ENCODE results near the gene SLC5A11.

The SLC5A11 gene

DNA sequence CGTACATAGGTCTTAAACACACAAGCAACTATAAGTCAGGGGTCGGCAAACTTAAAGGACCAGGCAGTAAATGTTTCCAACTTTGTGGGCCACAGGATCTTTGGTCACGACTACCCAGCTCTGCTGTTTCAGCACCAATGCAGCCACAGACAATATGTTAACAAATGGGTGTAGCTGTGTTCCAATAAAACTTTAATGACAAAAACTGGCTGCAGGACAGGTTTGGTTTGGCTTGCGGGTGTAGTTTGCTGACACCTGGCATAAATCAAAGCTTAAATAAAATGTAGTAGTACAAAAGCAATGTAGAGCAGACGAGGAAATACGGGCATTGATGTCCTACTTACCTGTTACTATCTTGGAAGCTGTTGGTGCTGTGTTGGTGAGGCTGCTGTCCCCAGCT is 84.7 kb downstream of the SLC5A11 start:
- Histone ChIP-seq H3K4ac (ENCODE audit: low read depth in 1 of 2, low read length in 2 of 2) (no peak overlapping the region), H2BK12ac (ENCODE audit: low read length in 2 of 2) (no peak overlapping the region), H4K91ac (ENCODE audit: low read length) (no peak overlapping the region), H2BK120ac (ENCODE audit: low read depth, low read length) (no peak overlapping the region), H3K36me3 (ENCODE audit: control insufficient read depth in 1 of 2, insufficient read depth in 2 of 2, low read depth in 1 of 2, low read length in 2 of 2) (peaks cover 49 to 93% of the 10 kb centered on the region in 2 experiments), H3K18ac (ENCODE audit: low read depth in 1 of 2, low read length in 2 of 2) (no peak overlapping the region), H2AK5ac (ENCODE audit: low read length, severe bottlenecking) (no peak overlapping the region), H3K27me3 (ENCODE audit: control insufficient read depth in 1 of 2, insufficient read depth in 1 of 2, low read length in 2 of 2) (no peaks in the 10 kb centered on the region), H3K4me1 (ENCODE audit: control insufficient read depth, insufficient read depth, low read depth, low read length) (no peaks in the 10 kb centered on the region), H4K8ac (ENCODE audit: low read length) (no peak overlapping the region), H3K4me2 (ENCODE audit: low read length, poor library complexity, severe bottlenecking) (no peak overlapping the region), H2AFZ (ENCODE audit: low read depth, low read length) (no peak overlapping the region), H3K4me3 (ENCODE audit: insufficient read depth in 1 of 2, low read depth in 1 of 2, low read length in 2 of 2) (no peak overlapping the region), H3K27ac (ENCODE audit: low read length, poor library complexity, severe bottlenecking) (no peak overlapping the region), H3K23ac (ENCODE audit: low read length in 2 of 2) (no peak overlapping the region), H3K9me3 (ENCODE audit: control insufficient read depth, low read length) (no peaks in the 10 kb centered on the region), H3K79me1 (replicated peaks; ENCODE audit: low read length, poor library complexity, severe bottlenecking) (peaks cover 21% of the 10 kb centered on the region), H3K9ac (ENCODE audit: low read length) (no peak overlapping the region), H2BK15ac (ENCODE audit: low read depth, poor library complexity, severe bottlenecking) (no peak overlapping the region), H3K14ac (ENCODE audit: low read length in 2 of 2) (no peak overlapping the region), H2BK5ac (ENCODE audit: low read depth, low read length, poor library complexity, severe bottlenecking) (no peak overlapping the region)
- no peak for DNase-seq
- WGBS = 96% methylated on average over 6 of the region's 6 CpGs

- Histone ChIP-seq H3K79me1 (replicated peaks; ENCODE audit: low read length, poor library complexity, severe bottlenecking) (peaks cover 21% of the 10 kb centered on the region), H3K4ac (ENCODE audit: low read depth in 1 of 2, low read length in 2 of 2) (no peak overlapping the region), H2BK15ac (ENCODE audit: low read depth, poor library complexity, severe bottlenecking) (no peak overlapping the region), H3K9me3 (ENCODE audit: control insufficient read depth, low read length) (no peaks in the 10 kb centered on the region), H3K14ac (ENCODE audit: low read length in 2 of 2) (no peak overlapping the region), H2BK12ac (ENCODE audit: low read length in 2 of 2) (no peak overlapping the region), H3K4me2 (ENCODE audit: low read length, poor library complexity, severe bottlenecking) (no peak overlapping the region), H3K4me3 (ENCODE audit: insufficient read depth in 1 of 2, low read depth in 1 of 2, low read length in 2 of 2) (no peak overlapping the region), H3K9ac (ENCODE audit: low read length) (no peak overlapping the region), H3K4me1 (ENCODE audit: control insufficient read depth, insufficient read depth, low read depth, low read length) (no peaks in the 10 kb centered on the region), H3K27ac (ENCODE audit: low read length, poor library complexity, severe bottlenecking) (no peak overlapping the region), H3K36me3 (ENCODE audit: control insufficient read depth in 1 of 2, insufficient read depth in 2 of 2, low read depth in 1 of 2, low read length in 2 of 2) (peaks cover 50 to 98% of the 10 kb centered on the region in 2 experiments), H2BK120ac (ENCODE audit: low read depth, low read length) (no peak overlapping the region), H2AFZ (ENCODE audit: low read depth, low read length) (no peak overlapping the region), H2AK5ac (ENCODE audit: low read length, severe bottlenecking) (no peak overlapping the region), H4K8ac (ENCODE audit: low read length) (no peak overlapping the region), H3K27me3 (ENCODE audit: control insufficient read depth in 1 of 2, insufficient read depth in 1 of 2, low read length in 2 of 2) (no peaks in the 10 kb centered on the region), H3K18ac (ENCODE audit: low read depth in 1 of 2, low read length in 2 of 2) (no peak overlapping the region), H4K91ac (ENCODE audit: low read length) (no peak overlapping the region), H2BK5ac (ENCODE audit: low read depth, low read length, poor library complexity, severe bottlenecking) (no peak overlapping the region), H3K23ac (ENCODE audit: low read length in 2 of 2) (no peak overlapping the region)
- DNase-seq = no peak
- WGBS = 99% methylated on average over 12 of the region's 12 CpGs
Observed at GRCh38 chr16:24931091-24931490, 85.3 kb downstream of the SLC5A11 start.

DNA sequence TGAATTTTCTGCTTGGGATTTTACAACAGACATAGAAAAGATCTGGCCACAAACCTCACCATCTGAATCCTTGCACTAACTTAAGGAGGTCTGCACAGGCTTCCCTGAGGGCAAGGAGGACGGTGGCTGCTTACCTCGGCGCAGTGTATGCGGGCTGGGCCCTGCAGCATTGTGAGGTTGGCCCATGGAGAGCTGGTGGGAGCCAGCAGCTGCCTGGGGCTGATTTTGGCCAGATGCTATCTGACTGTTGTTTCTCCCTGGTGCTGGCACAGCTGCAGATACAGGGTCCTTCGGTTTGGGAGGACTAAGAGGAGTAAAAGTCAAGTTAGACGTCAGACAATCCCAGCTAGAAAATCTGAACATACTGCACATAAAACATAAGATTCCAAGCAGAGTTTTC is 89.6 kb downstream of the SLC5A11 start:
- no peak overlapping the region for H3K4ac ChIP-seq (ENCODE audit: low read depth in 1 of 2, low read length in 2 of 2)
- WGBS = 94% methylated on average over 4 of the region's 6 CpGs

GRCh38 chr16:24936151-24936550 is 90.4 kb downstream of the SLC5A11 start:
- H2BK12ac ChIP-seq (ENCODE audit: low read length in 2 of 2) = no peak overlapping the region

More for the DNA sequence above, 89.6 kb downstream of the SLC5A11 start:
- no peak overlapping the region for H2BK5ac ChIP-seq (ENCODE audit: low read depth, low read length, poor library complexity, severe bottlenecking)
- peaks cover 58 to 93% of the 10 kb centered on the region in 2 experiments for H3K36me3 ChIP-seq (ENCODE audit: control insufficient read depth in 1 of 2, insufficient read depth in 2 of 2, low read depth in 1 of 2, low read length in 2 of 2)
- no peak overlapping the region for H2BK120ac ChIP-seq (ENCODE audit: low read depth, low read length)
- H3K9ac ChIP-seq (ENCODE audit: low read length) = no peak overlapping the region
- no peak overlapping the region for H2AFZ ChIP-seq (ENCODE audit: low read depth, low read length)
- no peak overlapping the region for H4K91ac ChIP-seq (ENCODE audit: low read length)
- no peak overlapping the region for H3K23ac ChIP-seq (ENCODE audit: low read length in 2 of 2)
- H3K27me3 ChIP-seq (ENCODE audit: control insufficient read depth in 1 of 2, insufficient read depth in 1 of 2, low read length in 2 of 2) = no peaks in the 10 kb centered on the region
- H3K27ac ChIP-seq (ENCODE audit: low read length, poor library complexity, severe bottlenecking) = no peak overlapping the region
- no peak overlapping the region for H3K4me2 ChIP-seq (ENCODE audit: low read length, poor library complexity, severe bottlenecking)
- H4K8ac ChIP-seq (ENCODE audit: low read length) = no peak overlapping the region
- H3K14ac ChIP-seq (ENCODE audit: low read length in 2 of 2) = no peak overlapping the region
- no peak overlapping the region for H2AK5ac ChIP-seq (ENCODE audit: low read length, severe bottlenecking)
- H3K18ac ChIP-seq (ENCODE audit: low read depth in 1 of 2, low read length in 2 of 2) = no peak overlapping the region
- H3K4me3 ChIP-seq (ENCODE audit: insufficient read depth in 1 of 2, low read depth in 1 of 2, low read length in 2 of 2) = no peak overlapping the region
- H3K79me1 ChIP-seq (replicated peaks; ENCODE audit: low read length, poor library complexity, severe bottlenecking) = peaks cover 19% of the 10 kb centered on the region
- no peak overlapping the region for H2BK15ac ChIP-seq (ENCODE audit: low read depth, poor library complexity, severe bottlenecking)
- DNase-seq = no peak
- H3K9me3 ChIP-seq (ENCODE audit: control insufficient read depth, low read length) = no peaks in the 10 kb centered on the region
- no peaks in the 10 kb centered on the region for H3K4me1 ChIP-seq (ENCODE audit: control insufficient read depth, insufficient read depth, low read depth, low read length)
- no peak overlapping the region for H2BK12ac ChIP-seq (ENCODE audit: low read length in 2 of 2)

More at GRCh38 chr16:24936151-24936550, 90.4 kb downstream of the SLC5A11 start:
- no peak for DNase-seq
- Histone ChIP-seq H3K9me3 (ENCODE audit: control insufficient read depth, low read length) (no peaks in the 10 kb centered on the region), H3K23ac (ENCODE audit: low read length in 2 of 2) (no peak overlapping the region), H2BK120ac (ENCODE audit: low read depth, low read length) (no peak overlapping the region), H3K4ac (ENCODE audit: low read depth in 1 of 2, low read length in 2 of 2) (no peak overlapping the region), H4K8ac (ENCODE audit: low read length) (no peak overlapping the region), H2AFZ (ENCODE audit: low read depth, low read length) (no peak overlapping the region), H3K27ac (ENCODE audit: low read length, poor library complexity, severe bottlenecking) (no peak overlapping the region), H3K14ac (ENCODE audit: low read length in 2 of 2) (no peak overlapping the region), H3K4me3 (ENCODE audit: insufficient read depth in 1 of 2, low read depth in 1 of 2, low read length in 2 of 2) (no peak overlapping the region), H4K91ac (ENCODE audit: low read length) (no peak overlapping the region), H3K18ac (ENCODE audit: low read depth in 1 of 2, low read length in 2 of 2) (no peak overlapping the region), H2BK15ac (ENCODE audit: low read depth, poor library complexity, severe bottlenecking) (no peak overlapping the region), H3K4me2 (ENCODE audit: low read length, poor library complexity, severe bottlenecking) (no peak overlapping the region), H3K9ac (ENCODE audit: low read length) (no peak overlapping the region), H2BK5ac (ENCODE audit: low read depth, low read length, poor library complexity, severe bottlenecking) (no peak overlapping the region), H2AK5ac (ENCODE audit: low read length, severe bottlenecking) (no peak overlapping the region), H3K36me3 (ENCODE audit: control insufficient read depth in 1 of 2, insufficient read depth in 2 of 2, low read depth in 1 of 2, low read length in 2 of 2) (peaks cover 54 to 93% of the 10 kb centered on the region in 2 experiments), H3K79me1 (replicated peaks; ENCODE audit: low read length, poor library complexity, severe bottlenecking) (peaks cover 20% of the 10 kb centered on the region), H3K27me3 (ENCODE audit: control insufficient read depth in 1 of 2, insufficient read depth in 1 of 2, low read length in 2 of 2) (no peaks in the 10 kb centered on the region), H3K4me1 (ENCODE audit: control insufficient read depth, insufficient read depth, low read depth, low read length) (no peaks in the 10 kb centered on the region)
- 86% methylated on average over 4 of the region's 4 CpGs for WGBS

All from mesenchymal stem cell (in vitro differentiated cells and primary cell).